ENCODE data around the gene TXNDC16. TPM values are rescaled to one million over a fixed set of nuclear protein-coding genes. Genes with fewer than 3 reads are reported as not detected.

Gene TXNDC16
- total RNA-seq, 1 donor from 2014 or later: 17.5 TPM

DNA sequence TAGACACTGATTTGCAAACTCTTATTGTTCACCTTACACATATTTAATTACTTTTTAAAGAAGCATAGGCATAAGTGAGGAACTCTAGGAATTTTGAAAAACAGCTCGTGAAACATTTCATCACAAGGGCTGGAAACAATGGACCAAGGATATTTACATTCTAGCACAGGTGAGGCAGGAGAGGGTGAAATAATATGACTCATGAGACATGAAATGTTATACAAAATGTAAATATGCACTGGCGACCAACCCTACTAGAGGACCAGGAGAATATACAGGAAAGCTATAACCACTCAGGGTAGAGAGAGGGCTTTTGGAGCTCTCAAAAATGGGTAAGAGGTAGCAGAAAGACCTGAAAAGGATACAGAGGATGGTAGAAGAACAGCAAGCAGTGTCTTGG lies 122.9 kb downstream of the TXNDC16 start:
- no peak overlapping the region for H3K27ac Mint-ChIP-seq (ENCODE audit: unreplicated experiment)

DNA sequence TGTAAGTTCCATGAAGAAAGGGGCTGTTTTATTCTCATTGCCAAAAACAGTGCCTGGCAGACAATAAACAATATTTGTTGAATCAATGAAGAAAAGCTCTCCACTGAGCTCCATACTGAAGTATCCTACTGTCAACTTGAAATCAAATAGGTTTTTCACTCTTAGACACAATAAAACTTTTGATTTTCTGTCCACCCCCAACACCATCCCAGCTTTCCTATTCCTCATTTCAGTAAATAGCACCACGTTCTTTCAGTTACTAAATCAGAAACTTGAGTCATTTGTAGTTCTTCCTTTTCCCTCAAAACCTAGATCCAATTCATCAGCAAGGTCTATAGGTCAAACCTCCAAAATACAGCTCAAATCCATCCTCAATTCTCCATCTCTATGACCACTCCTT lies 124.8 kb downstream of the TXNDC16 start:
- no peaks in the 10 kb centered on the region for H3K27me3 Mint-ChIP-seq (ENCODE audit: unreplicated experiment)
- no peak for DNase-seq
- peaks cover 3% of the 10 kb centered on the region for H3K9me3 Mint-ChIP-seq (ENCODE audit: unreplicated experiment)
- H3K4me3 Mint-ChIP-seq (ENCODE audit: unreplicated experiment): no peak overlapping the region
- H3K4me1 Mint-ChIP-seq (ENCODE audit: low read depth, unreplicated experiment): no peaks in the 10 kb centered on the region
- H3K27ac Mint-ChIP-seq (ENCODE audit: unreplicated experiment): no peak overlapping the region
- H3K36me3 Mint-ChIP-seq (ENCODE audit: unreplicated experiment): no peaks in the 10 kb centered on the region
- TF ChIP-seq, protein P1, sequence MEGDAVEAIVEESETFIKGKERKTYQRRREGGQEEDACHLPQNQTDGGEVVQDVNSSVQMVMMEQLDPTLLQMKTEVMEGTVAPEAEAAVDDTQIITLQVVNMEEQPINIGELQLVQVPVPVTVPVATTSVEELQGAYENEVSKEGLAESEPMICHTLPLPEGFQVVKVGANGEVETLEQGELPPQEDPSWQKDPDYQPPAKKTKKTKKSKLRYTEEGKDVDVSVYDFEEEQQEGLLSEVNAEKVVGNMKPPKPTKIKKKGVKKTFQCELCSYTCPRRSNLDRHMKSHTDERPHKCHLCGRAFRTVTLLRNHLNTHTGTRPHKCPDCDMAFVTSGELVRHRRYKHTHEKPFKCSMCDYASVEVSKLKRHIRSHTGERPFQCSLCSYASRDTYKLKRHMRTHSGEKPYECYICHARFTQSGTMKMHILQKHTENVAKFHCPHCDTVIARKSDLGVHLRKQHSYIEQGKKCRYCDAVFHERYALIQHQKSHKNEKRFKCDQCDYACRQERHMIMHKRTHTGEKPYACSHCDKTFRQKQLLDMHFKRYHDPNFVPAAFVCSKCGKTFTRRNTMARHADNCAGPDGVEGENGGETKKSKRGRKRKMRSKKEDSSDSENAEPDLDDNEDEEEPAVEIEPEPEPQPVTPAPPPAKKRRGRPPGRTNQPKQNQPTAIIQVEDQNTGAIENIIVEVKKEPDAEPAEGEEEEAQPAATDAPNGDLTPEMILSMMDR (IDR thresholded peaks at IDR 0.05; ENCODE audit: partially characterized antibody, unreplicated experiment): no peak

More for the DNA sequence above, 122.9 kb downstream of the TXNDC16 start:
- H3K4me3 Mint-ChIP-seq (ENCODE audit: unreplicated experiment): no peak overlapping the region
- DNase-seq: no peak
- TF ChIP-seq, protein P1 (IDR thresholded peaks at IDR 0.05; ENCODE audit: partially characterized antibody, unreplicated experiment): no peak
- H3K27me3 Mint-ChIP-seq (ENCODE audit: unreplicated experiment): no peaks in the 10 kb centered on the region
- H3K4me1 Mint-ChIP-seq (ENCODE audit: low read depth, unreplicated experiment): no peaks in the 10 kb centered on the region
- no peaks in the 10 kb centered on the region for H3K36me3 Mint-ChIP-seq (ENCODE audit: unreplicated experiment)
- H3K9me3 Mint-ChIP-seq (ENCODE audit: unreplicated experiment): peaks cover 3% of the 10 kb centered on the region

DNA sequence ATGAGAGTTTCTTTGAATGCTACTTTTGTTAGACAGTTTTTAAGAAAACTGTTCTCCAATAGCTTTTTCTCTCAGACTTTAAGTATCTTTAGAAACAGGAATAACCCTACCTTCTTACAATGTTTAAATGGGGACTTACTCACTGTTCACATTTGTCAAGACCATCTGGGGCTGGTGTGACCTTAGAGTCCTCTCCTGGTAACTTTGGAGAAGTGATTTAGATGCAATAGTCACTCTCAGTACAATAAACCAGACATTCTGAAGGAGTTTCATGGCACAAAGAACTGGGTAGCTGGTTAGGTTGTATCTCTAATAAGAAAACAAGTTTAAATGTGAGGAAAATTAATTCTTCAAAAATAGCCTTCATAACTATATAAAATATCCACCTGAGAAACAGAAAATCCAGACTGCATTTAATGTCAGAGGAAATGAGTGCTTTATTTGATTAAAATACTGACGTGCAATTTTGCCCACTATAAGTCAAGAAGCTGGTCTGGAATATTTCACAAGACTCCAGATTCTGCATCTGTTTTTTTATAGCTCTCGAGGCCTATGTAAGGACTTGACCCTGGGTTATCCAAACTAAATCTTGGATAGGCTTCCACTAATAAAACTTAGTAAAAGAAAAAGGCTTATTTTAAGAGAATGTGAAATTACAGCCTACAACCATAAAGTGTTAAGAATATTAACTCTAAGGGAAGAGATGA lies 129.5 kb downstream of the TXNDC16 start:
- Mint-ChIP-seq H3K4me3 (ENCODE audit: unreplicated experiment) (no peak overlapping the region), H3K36me3 (ENCODE audit: unreplicated experiment) (no peaks in the 10 kb centered on the region), H3K27ac (ENCODE audit: unreplicated experiment) (no peak overlapping the region), H3K9me3 (ENCODE audit: unreplicated experiment) (no peaks in the 10 kb centered on the region), H3K4me1 (ENCODE audit: low read depth, unreplicated experiment) (no peaks in the 10 kb centered on the region), H3K27me3 (ENCODE audit: unreplicated experiment) (peaks cover 2% of the 10 kb centered on the region)
- DNase-seq: no peak
- TF ChIP-seq, protein P1 (IDR thresholded peaks at IDR 0.05; ENCODE audit: partially characterized antibody, unreplicated experiment): no peak

DNA sequence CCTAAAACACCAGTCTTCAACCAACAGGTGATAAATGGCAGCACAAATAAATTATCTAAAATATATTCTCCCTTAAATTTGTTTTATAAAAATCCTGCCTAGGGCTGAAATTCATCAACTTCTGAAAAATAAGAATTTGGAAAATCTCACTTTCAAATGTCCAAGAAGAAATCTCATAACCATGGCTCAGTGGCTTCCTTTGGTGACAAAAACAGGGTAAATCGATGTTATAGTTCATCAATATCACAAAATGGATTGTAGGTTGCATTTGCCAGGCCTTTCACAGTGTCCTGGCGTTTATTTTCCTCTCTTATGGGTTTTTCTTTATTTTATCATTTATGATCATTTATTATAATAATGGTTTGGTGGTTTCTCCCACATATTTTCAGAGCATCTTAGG lies 135.2 kb downstream of the TXNDC16 start:
- Mint-ChIP-seq H3K9me3 (ENCODE audit: unreplicated experiment) (no peaks in the 10 kb centered on the region), H3K4me3 (ENCODE audit: unreplicated experiment) (no peak overlapping the region), H3K27ac (ENCODE audit: unreplicated experiment) (no peak overlapping the region), H3K4me1 (ENCODE audit: low read depth, unreplicated experiment) (no peaks in the 10 kb centered on the region), H3K36me3 (ENCODE audit: unreplicated experiment) (no peaks in the 10 kb centered on the region), H3K27me3 (ENCODE audit: unreplicated experiment) (peaks cover 2% of the 10 kb centered on the region)
- TF ChIP-seq, protein P1 (IDR thresholded peaks at IDR 0.05; ENCODE audit: partially characterized antibody, unreplicated experiment): no peak
- DNase-seq: no peak

DNA sequence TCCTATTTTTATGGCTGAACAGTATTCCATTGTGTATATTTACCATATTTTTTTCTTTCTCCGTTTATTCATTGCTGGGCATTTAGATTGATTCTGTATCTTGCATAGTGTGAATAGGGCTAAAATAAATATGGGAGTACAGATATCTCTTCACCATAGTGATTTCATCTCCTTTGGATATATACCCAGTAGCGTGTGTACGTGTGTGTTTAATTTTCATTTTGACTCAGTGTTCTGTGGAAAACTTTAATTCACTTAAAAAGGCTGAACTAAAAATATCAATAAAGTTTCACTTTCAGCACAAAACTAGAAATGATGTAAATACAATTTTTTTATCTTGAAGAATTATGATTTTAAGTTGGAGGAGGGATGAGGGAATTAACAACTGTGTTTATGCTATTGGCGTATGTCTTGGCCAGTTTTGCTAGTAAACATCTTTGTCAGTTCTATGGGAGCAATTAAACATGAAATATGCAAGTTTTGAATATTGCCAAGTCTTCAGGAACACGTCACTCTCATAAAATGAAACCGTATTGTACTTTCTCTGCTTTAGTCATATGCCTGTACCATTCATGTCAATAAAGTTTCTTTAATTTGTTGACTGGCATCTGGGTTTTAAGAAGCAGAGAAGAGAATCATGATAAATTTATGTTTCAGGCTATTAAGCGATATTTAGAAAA lies 138.4 kb downstream of the TXNDC16 start:
- DNase-seq: no peak
- Mint-ChIP-seq H3K9me3 (ENCODE audit: unreplicated experiment) (no peaks in the 10 kb centered on the region), H3K4me1 (ENCODE audit: low read depth, unreplicated experiment) (no peaks in the 10 kb centered on the region), H3K27me3 (ENCODE audit: unreplicated experiment) (peaks cover 2% of the 10 kb centered on the region), H3K4me3 (ENCODE audit: unreplicated experiment) (no peak overlapping the region), H3K36me3 (ENCODE audit: unreplicated experiment) (no peaks in the 10 kb centered on the region), H3K27ac (ENCODE audit: unreplicated experiment) (no peak overlapping the region)
- TF ChIP-seq, protein P1 (IDR thresholded peaks at IDR 0.05; ENCODE audit: partially characterized antibody, unreplicated experiment): no peak

Measured in glutamatergic neuron (in vitro differentiated cells).